GM23338 (cell line): ENCODE data around the gene SRGAP1. TPM values are rescaled to one million over a fixed set of nuclear protein-coding genes. Genes with fewer than 3 reads are reported as not detected.

Experiments used
- ATAC-seq: fragments of 200-7000 bp; cut with Tn5 transposase; 3 replicates; pipeline ENCODE4 v1.9.1; 2020
- DNase-seq: peaks from one replicate; pipeline ENCODE4 v3.0.0-alpha.2; 2015; ENCODE audit warnings: low spot score
- H2AFZ ChIP-seq: fragments of 200-600 bp; sonication (generic); 2 replicates; pipeline ENCODE4 v1.8.0; 2016; ENCODE audit warnings: antibody characterized with exemption, mild to moderate bottlenecking, moderate library complexity
- H3F3A ChIP-seq: fragments of 200-600 bp; sonication (generic); replicated peaks from 2 replicates; pipeline ENCODE4 v1.8.0; 2017; ENCODE audit warnings: antibody characterized with exemption, mixed run types, low read depth
- H3K27ac ChIP-seq: fragments of 200-600 bp; sonication (generic); 2 replicates; pipeline ENCODE4 v1.6.1; 2016; ENCODE audit warnings: low read depth
- H3K27me3 ChIP-seq: fragments of 200-600 bp; sonication (generic); 2 replicates; pipeline ENCODE4 v1.8.0; 2016; ENCODE audit warnings: mild to moderate bottlenecking, mixed run types, moderate library complexity; ENCODE audit not compliant: insufficient read depth
- H3K36me3 ChIP-seq: fragments of 200-600 bp; sonication (generic); 2 replicates; pipeline ENCODE4 v1.8.0; 2016; ENCODE audit warnings: mild to moderate bottlenecking; ENCODE audit not compliant: insufficient read depth
- H3K4me1 ChIP-seq: fragments of 200-600 bp; sonication (generic); 2 replicates; pipeline ENCODE4 v1.8.0; 2016; ENCODE audit warnings: mild to moderate bottlenecking, moderate library complexity; ENCODE audit not compliant: insufficient read depth
- H3K4me2 ChIP-seq: fragments of 200-600 bp; sonication (generic); 2 replicates; pipeline ENCODE4 v1.7.1; 2017; ENCODE audit warnings: mixed run types
- H3K4me3 ChIP-seq: fragments of 200-600 bp; sonication (generic); 2 replicates; pipeline ENCODE4 v1.6.1; 2016; ENCODE audit warnings: mixed run types
- H3K79me2 ChIP-seq: fragments of 200-600 bp; sonication (generic); replicated peaks from 2 replicates; pipeline ENCODE4 v1.8.0; 2017; ENCODE audit warnings: mild to moderate bottlenecking; ENCODE audit not compliant: insufficient read depth
- H3K9me2 ChIP-seq: fragments of 200-600 bp; sonication (generic); 2 replicates; pipeline ENCODE4 v1.8.0; 2017; ENCODE audit not compliant: insufficient read depth
- H4K20me1 ChIP-seq: fragments of 200-600 bp; sonication (generic); replicated peaks from 2 replicates; pipeline ENCODE4 v1.8.0; 2017; ENCODE audit warnings: mild to moderate bottlenecking; ENCODE audit not compliant: insufficient read depth
- H3K27ac Mint-ChIP-seq: 2 replicates; pipeline ENCODE4 v1.8.0; 2020; ENCODE audit warnings: inconsistent platforms, mild to moderate bottlenecking, moderate library complexity, mixed read lengths
- H3K27me3 Mint-ChIP-seq: 3 replicates; pipeline ENCODE4 v1.8.0; 2022; ENCODE audit warnings: low read depth, mild to moderate bottlenecking, moderate library complexity, mixed read lengths, inconsistent platforms; ENCODE audit not compliant: insufficient read depth, poor library complexity
- H3K36me3 Mint-ChIP-seq: 3 replicates; pipeline ENCODE4 v1.8.0; 2021; ENCODE audit warnings: low read depth, mild to moderate bottlenecking, inconsistent platforms, moderate library complexity, mixed read lengths
- H3K4me1 Mint-ChIP-seq: 3 replicates; pipeline ENCODE4 v1.8.0; 2020; ENCODE audit warnings: mild to moderate bottlenecking, inconsistent platforms, mixed read lengths
- H3K4me3 Mint-ChIP-seq: 3 replicates; pipeline ENCODE4 v1.8.0; 2021; ENCODE audit warnings: moderate library complexity, mild to moderate bottlenecking, inconsistent platforms, mixed read lengths
- H3K9me3 Mint-ChIP-seq: 3 replicates; pipeline ENCODE4 v1.8.0; 2020; ENCODE audit warnings: moderate library complexity, mild to moderate bottlenecking, inconsistent platforms, mixed read lengths
- CTCF ChIP-seq, 2 experiments: fragments of 200-600 bp in 1 of 2; sonication (generic) in 1 of 2; conservative IDR thresholded peaks; 2 replicates each; pipeline versions ENCODE4 v1.5.1 to v1.6.1; 2016 to 2017; ENCODE audit warnings: antibody characterized with exemption in 2 of 2, low read depth in 2 of 2, mild to moderate bottlenecking in 2 of 2, moderate library complexity in 1 of 2
- ETS1 ChIP-seq: IDR thresholded peaks from 2 replicates; pipeline ENCODE4 v1.6.1; 2016; ENCODE audit warnings: antibody characterized with exemption
- EZH2phosphoT487 ChIP-seq: fragments of 200-600 bp; sonication (generic); IDR thresholded peaks from one replicate; pipeline ENCODE4 v1.8.1; 2018; ENCODE audit warnings: antibody characterized with exemption; ENCODE audit not compliant: unreplicated experiment
- JUNB ChIP-seq: IDR thresholded peaks from one replicate; pipeline ENCODE4 v1.6.1; 2016; ENCODE audit warnings: antibody characterized with exemption; ENCODE audit not compliant: unreplicated experiment
- NANOG ChIP-seq: IDR thresholded peaks from 2 replicates; pipeline ENCODE4 v1.6.1; 2016; ENCODE audit warnings: antibody characterized with exemption, borderline replicate concordance
- POLR2AphosphoS5 ChIP-seq: IDR thresholded peaks from 2 replicates; pipeline ENCODE4 v1.6.1; 2016; ENCODE audit warnings: antibody characterized with exemption, low read depth
- STAT1 ChIP-seq: IDR thresholded peaks from one replicate; pipeline ENCODE4 v1.6.1; 2016; ENCODE audit warnings: antibody characterized with exemption; ENCODE audit not compliant: unreplicated experiment
- ZNF331 ChIP-seq: fragments of 250-450 bp; sonication (Bioruptor Pico); IDR thresholded peaks from 2 replicates; pipeline ENCODE4 v1.5.0; 2020; ENCODE audit warnings: low read depth, mild to moderate bottlenecking, moderate library complexity
- ZNF462 ChIP-seq: fragments of 250-450 bp; sonication (Bioruptor Pico); IDR thresholded peaks from 2 replicates; pipeline ENCODE4 v1.5.0; 2020; ENCODE audit warnings: mild to moderate bottlenecking, moderate library complexity
- polyA plus RNA-seq: library from polyadenylated mRNA; unstranded; fragments of >200 nt; fragmentation: Nextera tagmentation; extraction: Ambion mirVana; gene quantifications from 2 replicates; pipeline ENCODE4 v1.2.1, GENCODE V29; 2016
- total RNA-seq: library from RNA; depleted of rRNA; stranded (reverse); fragments of >200 nt; shearing (Covaris generic); gene quantifications from 2 replicates; pipeline ENCODE4 v1.2.3, GENCODE V29; 2014

Gene SRGAP1
- total and polyA plus RNA-seq, 2 experiments from 2014 or later, result 6.1 to 8.1 TPM

DNA sequence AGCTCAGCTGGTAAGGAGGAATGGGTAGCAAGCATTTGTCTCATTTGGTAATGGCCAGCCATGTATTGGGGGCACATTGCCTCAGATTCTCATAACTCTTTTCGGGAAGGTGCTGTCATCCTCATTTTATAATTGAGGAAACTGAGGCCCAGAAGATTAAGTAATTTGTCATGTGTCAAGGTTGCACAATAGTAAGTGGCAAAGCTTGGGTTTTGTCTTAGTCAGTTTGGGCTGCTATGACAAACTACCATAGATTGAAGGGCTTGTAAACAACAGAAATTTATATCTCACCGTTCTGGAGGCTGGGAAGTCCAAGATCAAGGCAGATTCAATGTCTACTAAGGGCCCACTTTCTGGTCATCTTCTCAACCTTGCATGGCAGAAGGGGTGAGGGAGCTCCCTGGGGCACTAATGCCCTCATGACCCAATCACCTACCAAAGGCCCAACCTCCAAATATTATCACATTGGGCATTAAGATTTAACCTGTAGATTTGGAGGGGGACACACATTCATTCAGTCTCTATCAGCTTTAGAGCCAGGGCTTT lies 99.6 kb downstream of the SRGAP1 start (continued):
- TF ChIP-seq POLR2AphosphoS5, result no peak
- no peak for TF ChIP-seq ETS1
- no peak for TF ChIP-seq CTCF (conservative IDR thresholded peaks at IDR 0.05; ENCODE audit: low read depth in 2 of 2)
- TF ChIP-seq STAT1, result no peak

DNA sequence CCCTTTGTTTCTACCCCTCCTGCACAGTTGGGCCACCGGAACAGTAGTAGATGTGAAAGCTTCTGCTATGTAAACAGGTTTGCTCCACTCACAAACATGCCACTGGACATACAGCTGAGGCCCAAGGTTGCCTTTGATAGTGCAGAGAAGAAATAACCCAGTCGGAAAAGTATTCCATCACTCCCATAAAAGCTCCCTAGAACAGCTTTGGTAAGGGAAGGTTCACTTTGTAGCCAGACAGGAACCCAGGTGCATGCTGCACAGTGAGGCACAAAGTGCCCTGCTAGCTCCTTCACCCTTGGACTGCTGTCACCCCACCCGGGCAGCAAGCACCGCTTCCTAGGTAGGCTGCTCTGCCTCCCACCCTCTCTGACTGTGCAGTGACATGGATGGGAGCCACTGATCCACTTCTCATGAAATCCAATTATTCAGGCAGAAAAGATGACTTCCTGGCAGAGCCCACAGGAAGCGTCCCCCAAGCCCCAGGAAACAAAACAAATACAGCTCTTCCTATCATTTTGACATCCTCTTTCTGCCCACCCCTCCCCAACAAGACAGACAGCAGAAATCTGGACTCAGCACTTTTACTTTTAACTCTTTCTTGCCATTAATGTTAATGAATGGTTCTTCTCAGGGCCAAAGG lies 100.2 kb downstream of the SRGAP1 start:
- no peaks in the 10 kb centered on the region for H3K9me3 Mint-ChIP-seq
- H3K27me3 Mint-ChIP-seq, result no peaks in the 10 kb centered on the region
- no peaks in the 10 kb centered on the region for H3F3A ChIP-seq
- H3K27me3 ChIP-seq, result no peaks in the 10 kb centered on the region
- H3K4me2 ChIP-seq, result no peak overlapping the region
- H3K4me1 Mint-ChIP-seq, result peaks cover 31% of the 10 kb centered on the region
- no peak overlapping the region for H3K4me3 ChIP-seq
- no peak for DNase-seq
- ATAC-seq, result no peak
- H3K9me2 ChIP-seq, result no peaks in the 10 kb centered on the region
- H3K27ac ChIP-seq, result no peak overlapping the region
- H3K79me2 ChIP-seq, result no peaks in the 10 kb centered on the region
- no peak overlapping the region for H3K27ac Mint-ChIP-seq
- peaks cover 14% of the 10 kb centered on the region for H3K4me1 ChIP-seq
- H2AFZ ChIP-seq, result no peak overlapping the region
- H3K36me3 Mint-ChIP-seq, result no peaks in the 10 kb centered on the region
- H4K20me1 ChIP-seq, result no peaks in the 10 kb centered on the region
- H3K36me3 ChIP-seq, result no peaks in the 10 kb centered on the region
- H3K4me3 Mint-ChIP-seq, result no peak overlapping the region
- TF ChIP-seq POLR2AphosphoS5, result no peak
- no peak for TF ChIP-seq CTCF (conservative IDR thresholded peaks at IDR 0.05; ENCODE audit: low read depth in 2 of 2)
- TF ChIP-seq NANOG, result no peak
- TF ChIP-seq STAT1, result no peak
- no peak for TF ChIP-seq JUNB
- no peak for TF ChIP-seq ZNF462 (CRISPR knock-in tag)
- TF ChIP-seq ZNF331 (CRISPR knock-in tag), result no peak
- TF ChIP-seq EZH2phosphoT487, result no peak
- TF ChIP-seq ETS1, result no peak
